NT2/D1 (cell line): ENCODE results near the gene DND1.
"Not testable (repeated sequence)": the region's sequence is repeated elsewhere in the genome, so short reads cannot be mapped to it uniquely, and the experiment has no call there.

Experiments
- DNase-seq: peaks from one replicate; pipeline ENCODE4 v3.0.0-alpha.2; 2011; ENCODE audit warnings: low read depth, low spot score
- H3K27me3 ChIP-seq: 2 replicates; pipeline ENCODE4 v1.6.0; 2011; ENCODE audit warnings: mild to moderate bottlenecking; ENCODE audit not compliant: insufficient read length, insufficient read depth
- H3K36me3 ChIP-seq: 2 replicates; pipeline ENCODE4 v1.6.1; 2011; ENCODE audit warnings: mild to moderate bottlenecking, low read length, mixed read lengths; ENCODE audit not compliant: insufficient read depth, insufficient read length
- H3K4me1 ChIP-seq: 2 replicates; pipeline ENCODE4 v1.5.1; 2011; ENCODE audit not compliant: insufficient read depth, insufficient read length
- H3K4me3 ChIP-seq: 2 replicates; pipeline ENCODE4 v1.5.1; 2011; ENCODE audit warnings: low read depth; ENCODE audit not compliant: insufficient read length
- H3K9ac ChIP-seq: 2 replicates; pipeline ENCODE4 v1.6.0; 2011; ENCODE audit warnings: low read depth; ENCODE audit not compliant: insufficient read length
- H3K9me3 ChIP-seq: 2 replicates; pipeline ENCODE4 v1.5.1; 2011; ENCODE audit warnings: mild to moderate bottlenecking, low read length; ENCODE audit not compliant: insufficient read depth
- SUZ12 ChIP-seq: IDR thresholded peaks from 2 replicates; pipeline ENCODE4 v1.6.1; 2011; ENCODE audit not compliant: insufficient read length, insufficient read depth; ENCODE audit errors: extremely low read depth
- YY1 ChIP-seq: IDR thresholded peaks from 2 replicates; pipeline ENCODE4 v1.6.1; 2011; ENCODE audit not compliant: insufficient read length, insufficient read depth
- ZNF274 ChIP-seq: IDR thresholded peaks from 2 replicates; pipeline ENCODE4 v1.6.1; 2011; ENCODE audit warnings: mild to moderate bottlenecking, low read depth, low read length

Gene DND1

GRCh38 chr5:140673187-140673976 lies at the start of gene DND1:
DND1 (minus strand) TSS chr5:140673576; CDS start chr5:140673542, 34 bp downstream.
- Histone ChIP-seq H3K4me3 (no peak within 1 kb of the TSS), H3K9me3 (no peaks in the 10 kb centered on the region), H3K9ac (no peak within 1 kb of the TSS), H3K36me3 (peaks cover 87% of the 10 kb centered on the region), H3K4me1 (no peaks in the 10 kb centered on the region), H3K27me3 (no peaks in the 10 kb centered on the region)
- no peak for DNase-seq
- TF ChIP-seq SUZ12: no peak
- no peak for TF ChIP-seq YY1
- no peak for TF ChIP-seq ZNF274

- not testable (repeated sequence) for H3K9ac ChIP-seq, H3K4me1 ChIP-seq, H3K27me3 ChIP-seq, H3K9me3 ChIP-seq, H3K36me3 ChIP-seq, H3K4me3 ChIP-seq, DNase-seq
These were observed 48.0 kb upstream of the DND1 start for GRCh38 chr5:140721395-140721794.

GRCh38 chr5:140720738-140721137 lies 47.4 kb upstream of the DND1 start:
- H3K36me3 ChIP-seq, H3K4me3 ChIP-seq, H3K9ac ChIP-seq, H3K9me3 ChIP-seq, H3K27me3 ChIP-seq, H3K4me1 ChIP-seq, DNase-seq: not testable (repeated sequence)

GRCh38 chr5:140718266-140718592 lies 44.9 kb upstream of the DND1 start:
- DNase-seq: no peak
- H3K36me3 ChIP-seq: no peaks in the 10 kb centered on the region
- H3K9me3 ChIP-seq: no peaks in the 10 kb centered on the region
- TF ChIP-seq SUZ12: no peak
- TF ChIP-seq ZNF274: no peak
- TF ChIP-seq YY1: no peak
- H3K27me3 ChIP-seq: no peaks in the 10 kb centered on the region
- no peak overlapping the region for H3K9ac ChIP-seq
- H3K4me3 ChIP-seq: no peak overlapping the region
- no peaks in the 10 kb centered on the region for H3K4me1 ChIP-seq

- H3K9me3 ChIP-seq, H3K4me1 ChIP-seq, DNase-seq, H3K36me3 ChIP-seq, H3K27me3 ChIP-seq, H3K9ac ChIP-seq, H3K4me3 ChIP-seq: not testable (repeated sequence)
These were observed 42.9 kb upstream of the DND1 start for GRCh38 chr5:140716238-140716637.

- Histone ChIP-seq H3K9me3 (no peaks in the 10 kb centered on the region), H3K9ac (no peak overlapping the region), H3K4me3 (no peak overlapping the region), H3K4me1 (no peaks in the 10 kb centered on the region), H3K27me3 (no peaks in the 10 kb centered on the region), H3K36me3 (no peaks in the 10 kb centered on the region)
- no peak for DNase-seq
- TF ChIP-seq YY1 (no peak), SUZ12 (no peak), ZNF274 (no peak)
These were observed 40.3 kb upstream of the DND1 start for GRCh38 chr5:140713562-140714094.

- no peak for DNase-seq
- Histone ChIP-seq H3K4me1 (no peaks in the 10 kb centered on the region), H3K4me3 (no peak overlapping the region), H3K36me3 (peaks cover 10% of the 10 kb centered on the region), H3K9me3 (no peaks in the 10 kb centered on the region), H3K27me3 (no peaks in the 10 kb centered on the region), H3K9ac (no peak overlapping the region)
- TF ChIP-seq YY1 (no peak), SUZ12 (no peak), ZNF274 (no peak)
These were observed 38.4 kb upstream of the DND1 start for GRCh38 chr5:140711794-140712193.
